ENCODE measurements around the gene CELA3B.
"Not testable (repeated sequence)": the region's sequence is repeated elsewhere in the genome, so short reads cannot be mapped to it uniquely, and the experiment has no call there.

The CELA3B gene

GRCh38 chr1:21944733-21945073 lies 32.1 kb upstream of the CELA3B start:
- no peak for DNase-seq (ENCODE audit: low read depth)

- DNase-seq (ENCODE audit: low read depth) = no peak
These were observed 29.8 kb upstream of the CELA3B start for GRCh38 chr1:21946836-21947587.

GRCh38 chr1:21950734-21951133 lies 26.1 kb upstream of the CELA3B start:
- no peak for DNase-seq (ENCODE audit: low read depth)

GRCh38 chr1:21951226-21951870 lies 25.5 kb upstream of the CELA3B start:
- DNase-seq (ENCODE audit: low read depth) = no peak

- no peak for DNase-seq (ENCODE audit: low read depth)
These were observed 23.9 kb upstream of the CELA3B start for GRCh38 chr1:21952786-21953520.

- DNase-seq (ENCODE audit: low read depth) = no peak
These were observed 21.8 kb upstream of the CELA3B start for GRCh38 chr1:21955058-21955457.

GRCh38 chr1:21955501-21956281 lies 21.1 kb upstream of the CELA3B start:
- no peak for DNase-seq (ENCODE audit: low read depth)

- DNase-seq (ENCODE audit: low read depth) = peak; percentile 50
These were observed 19.9 kb upstream of the CELA3B start for GRCh38 chr1:21956720-21957552.

- no peak for DNase-seq (ENCODE audit: low read depth)
These were observed 15.5 kb upstream of the CELA3B start for GRCh38 chr1:21961337-21961736.

GRCh38 chr1:21961799-21962198 lies 15.0 kb upstream of the CELA3B start:
- DNase-seq (ENCODE audit: low read depth) = no peak

- peak; percentile 71 for DNase-seq (ENCODE audit: low read depth)
These were observed 13.2 kb upstream of the CELA3B start for GRCh38 chr1:21963477-21964217.

- DNase-seq (ENCODE audit: low read depth) = peak; percentile 83
These were observed 10.4 kb upstream of the CELA3B start for GRCh38 chr1:21966247-21967000.

- not testable (repeated sequence) for DNase-seq (ENCODE audit: low read depth)
These were observed 9.6 kb upstream of the CELA3B start for GRCh38 chr1:21967216-21967615.

GRCh38 chr1:21969066-21969465 lies 7.8 kb upstream of the CELA3B start:
- not testable (repeated sequence) for DNase-seq (ENCODE audit: low read depth)

GRCh38 chr1:21970523-21970922 lies 6.3 kb upstream of the CELA3B start:
- DNase-seq (ENCODE audit: low read depth) = not testable (repeated sequence)

GRCh38 chr1:21972973-21973441 lies 3.8 kb upstream of the CELA3B start:
- DNase-seq (ENCODE audit: low read depth) = not testable (repeated sequence)

GRCh38 chr1:21973948-21974347 lies 2.9 kb upstream of the CELA3B start:
- not testable (repeated sequence) for DNase-seq (ENCODE audit: low read depth)

- not testable (repeated sequence) for DNase-seq (ENCODE audit: low read depth)
These were observed 2.1 kb upstream of the CELA3B start for GRCh38 chr1:21974699-21975098.

GRCh38 chr1:21975296-21975695 lies 1.5 kb upstream of the CELA3B start:
- DNase-seq (ENCODE audit: low read depth) = not testable (repeated sequence)

GRCh38 chr1:21978209-21978608 lies 1.4 kb downstream of the CELA3B start:
- DNase-seq (ENCODE audit: low read depth) = not testable (repeated sequence)
